ENCODE results near the gene QSER1. TPM values are rescaled to one million over a fixed set of nuclear protein-coding genes. Genes with fewer than 3 reads are reported as not detected.
"Not testable (repeated sequence)": the region's sequence is repeated elsewhere in the genome, so short reads cannot be mapped to it uniquely, and the experiment has no call there.

The QSER1 gene
- total RNA-seq, 2 donors from 2014 or later, result 10.0 to 18.4 TPM

- H3K36me3 Mint-ChIP-seq; H3K9me3 Mint-ChIP-seq; ATAC-seq; H3K27ac Mint-ChIP-seq; DNase-seq (ENCODE audit: low spot score in 2 of 2): not testable (repeated sequence)
These were observed 136.6 kb downstream of the QSER1 start for GRCh38 chr11:33029218-33029617.

Other genes with a start within 250 kb of the QSER1 start
- under 1 TPM in 1 of 2 donors, not detected in 1; 0.10 TPM for gene CCDC73, start 98.1 kb upstream of the QSER1 start, total RNA-seq
- under 1 TPM; 0.32 to 0.39 TPM for gene PRRG4, start 62.9 kb upstream of the QSER1 start, total RNA-seq
- 1 to 10 TPM in 1 of 2 donors, under 1 TPM in 1; 0.47 to 5.5 TPM for gene DEPDC7, start 123.1 kb downstream of the QSER1 start, total RNA-seq
- 10 to 100 TPM in 1 of 2 donors, 1 to 10 TPM in 1; 8.9 to 14.2 TPM for gene TCP11L1, start 146.8 kb downstream of the QSER1 start, total RNA-seq